TTC549 (cell line): ENCODE results near the gene CTBP2.
"Not testable (repeated sequence)": the region's sequence is repeated elsewhere in the genome, so short reads cannot be mapped to it uniquely, and the experiment has no call there.

Experiments
- FAIRE-seq: peaks from 2 replicates; lab custom pipeline; 2012; peaks lifted over from hg19 to GRCh38; lab: Jason Lieb, UNC

Gene CTBP2

GRCh38 chr10:125158601-125159485 lies 1.5 kb downstream of the CTBP2 start:
- no peak for FAIRE-seq

DNA sequence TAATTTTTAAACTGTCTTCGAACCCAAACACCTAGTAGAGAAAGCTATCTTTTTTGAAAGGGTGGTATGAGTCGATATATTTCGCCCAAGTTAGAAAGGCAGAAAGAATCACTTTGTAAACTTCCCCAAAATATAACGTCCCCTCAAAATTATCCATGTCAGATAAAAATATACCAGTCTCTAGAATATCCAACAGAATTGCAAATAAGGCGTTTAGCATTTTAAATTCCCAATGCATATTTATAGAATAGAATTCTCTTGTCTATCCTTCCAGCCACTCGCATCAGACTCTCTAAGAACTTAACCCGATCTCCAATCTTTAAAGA lies 2.1 kb downstream of the CTBP2 start:
- FAIRE-seq: no peak

DNA sequence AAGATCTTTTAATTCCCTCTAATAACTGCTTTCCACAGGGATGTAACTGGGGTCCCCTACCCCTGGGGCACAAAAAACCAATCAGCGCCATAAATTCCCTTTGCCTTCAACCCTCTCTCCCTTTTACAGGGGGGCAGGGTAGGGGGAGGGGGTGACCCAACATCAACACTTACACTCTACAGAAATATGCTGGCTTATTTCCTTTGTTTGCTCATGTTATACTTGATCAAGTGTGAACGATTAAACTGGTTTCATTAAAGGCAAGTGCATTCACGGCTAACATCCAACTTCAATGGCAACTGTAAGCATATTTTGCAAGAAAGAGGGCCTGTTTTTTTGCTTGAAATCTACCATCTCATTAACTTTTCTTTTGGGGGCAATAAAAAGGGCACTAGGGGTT lies 2.9 kb downstream of the CTBP2 start:
- FAIRE-seq: no peak

- FAIRE-seq: no peak
These were observed 3.5 kb downstream of the CTBP2 start for GRCh38 chr10:125156739-125157480.

DNA sequence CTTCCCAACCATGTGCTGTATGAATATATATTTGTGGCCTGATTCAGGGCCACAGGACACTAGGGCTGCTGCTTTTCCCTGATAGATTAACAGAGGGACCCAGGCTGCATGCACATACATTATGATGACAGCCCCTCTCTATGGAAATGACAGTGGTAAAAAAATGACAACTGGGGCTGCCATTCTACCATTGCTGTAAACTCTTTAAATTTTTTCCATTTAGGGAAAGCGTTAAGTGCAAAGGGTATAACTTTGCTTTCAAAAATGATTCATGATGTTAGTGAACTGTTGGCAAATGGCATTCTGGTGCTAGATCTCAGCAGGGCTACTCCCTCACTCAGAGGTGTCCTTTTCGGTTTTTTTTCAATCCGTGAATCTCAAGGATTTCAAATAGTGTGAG lies 4.2 kb downstream of the CTBP2 start:
- FAIRE-seq: no peak

GRCh38 chr10:125155101-125155500 lies 5.3 kb downstream of the CTBP2 start:
- FAIRE-seq: no peak

- FAIRE-seq: no peak
These were observed 5.8 kb downstream of the CTBP2 start for GRCh38 chr10:125154529-125154928.

- no peak for FAIRE-seq
These were observed 6.5 kb downstream of the CTBP2 start for GRCh38 chr10:125153703-125154490.

- FAIRE-seq: no peak
These were observed 7.7 kb downstream of the CTBP2 start for GRCh38 chr10:125152450-125153368.

DNA sequence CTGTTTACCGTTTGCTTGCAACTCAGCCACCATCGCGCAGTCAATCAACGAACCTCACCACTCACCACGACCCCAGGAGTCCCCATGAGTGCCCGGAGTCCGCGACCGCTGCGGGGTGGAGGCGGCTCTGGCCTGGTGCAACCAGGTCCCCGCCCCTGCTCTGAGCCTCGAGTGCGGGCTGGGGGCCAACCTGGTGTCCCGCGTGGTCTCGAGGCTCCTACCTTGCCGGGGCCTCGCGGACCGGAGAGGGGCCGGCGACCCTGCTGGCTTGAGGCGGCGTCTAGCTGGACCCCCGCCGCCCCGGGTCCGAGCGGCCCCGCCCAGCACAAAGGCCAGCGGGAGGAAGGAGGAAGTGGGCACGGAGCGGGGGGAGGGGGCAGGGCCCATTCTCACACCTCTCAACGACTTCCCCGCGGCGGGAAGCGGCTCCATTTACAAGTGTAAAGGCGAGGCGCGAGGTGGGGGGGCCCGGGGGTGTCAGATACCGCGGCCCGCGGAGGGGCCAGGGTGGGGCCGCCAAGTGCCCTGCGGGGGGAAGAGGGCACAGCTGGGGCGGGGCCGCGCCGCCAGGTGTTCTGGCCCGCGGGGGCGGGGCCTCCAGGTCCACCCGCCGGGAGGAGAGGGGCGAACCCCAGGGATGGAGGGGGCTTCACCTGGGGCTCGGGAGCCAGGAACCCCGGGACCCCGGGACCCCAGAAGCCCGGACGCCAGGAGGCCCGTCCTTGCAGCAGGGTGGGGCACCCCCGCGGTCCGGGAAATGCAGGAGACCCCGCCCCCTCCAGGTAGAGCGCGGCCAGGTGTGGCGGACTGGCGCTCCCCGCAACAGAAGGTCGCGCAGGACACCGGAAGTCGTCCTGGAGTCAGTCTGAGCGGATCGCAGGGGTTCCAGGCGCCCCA lies 8.6 kb downstream of the CTBP2 start:
- FAIRE-seq: no peak

- no peak for FAIRE-seq
These were observed 9.2 kb downstream of the CTBP2 start for GRCh38 chr10:125151170-125151552.

- not testable (repeated sequence) for FAIRE-seq
These were observed 9.8 kb downstream of the CTBP2 start for GRCh38 chr10:125150376-125151083.

- no peak for FAIRE-seq
These were observed 10.7 kb downstream of the CTBP2 start for GRCh38 chr10:125149680-125150047.

- no peak for FAIRE-seq
These were observed 11.2 kb downstream of the CTBP2 start for GRCh38 chr10:125149036-125149679.

DNA sequence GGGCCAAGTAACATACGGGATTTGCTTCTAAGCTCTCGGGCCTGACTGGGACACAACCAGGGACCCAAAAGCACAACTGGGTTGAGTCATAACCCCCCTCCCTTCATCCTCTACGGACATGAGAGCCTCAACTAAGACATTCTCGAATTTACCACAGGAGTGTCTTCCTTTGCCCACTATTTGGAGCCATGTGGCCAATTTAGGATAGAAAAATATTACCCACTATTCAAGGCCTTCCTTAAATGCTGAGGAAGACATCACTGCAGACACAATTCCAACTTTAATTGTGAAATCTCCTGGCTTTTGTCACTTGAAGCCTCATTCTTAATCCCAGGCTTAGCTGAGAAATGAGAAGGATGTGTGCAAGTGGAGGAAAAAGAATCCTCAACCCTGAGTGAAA lies 11.8 kb downstream of the CTBP2 start:
- FAIRE-seq: no peak

DNA sequence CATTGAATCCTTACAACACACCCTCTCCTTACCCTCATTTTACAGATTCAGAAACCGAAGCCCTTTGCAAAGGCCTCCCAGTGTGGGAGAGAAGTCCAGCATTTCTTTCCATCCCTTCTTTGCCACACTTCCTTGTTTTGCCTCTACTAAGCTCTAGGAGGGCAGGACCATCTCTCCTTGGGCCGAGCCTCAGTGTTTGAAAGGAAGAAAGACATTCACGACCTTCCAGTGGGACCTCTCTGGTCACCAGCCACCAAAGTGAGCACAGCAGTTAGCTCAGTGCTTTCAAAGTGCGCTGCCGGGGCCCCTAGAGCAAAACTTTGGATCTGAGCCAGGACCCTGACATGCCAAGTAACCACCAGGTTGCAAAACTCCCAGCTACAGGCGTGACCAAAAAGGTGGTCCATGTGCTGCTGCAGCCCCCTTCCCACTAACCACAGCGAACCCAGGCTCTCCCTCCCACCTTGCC lies 12.4 kb downstream of the CTBP2 start:
- no peak for FAIRE-seq

DNA sequence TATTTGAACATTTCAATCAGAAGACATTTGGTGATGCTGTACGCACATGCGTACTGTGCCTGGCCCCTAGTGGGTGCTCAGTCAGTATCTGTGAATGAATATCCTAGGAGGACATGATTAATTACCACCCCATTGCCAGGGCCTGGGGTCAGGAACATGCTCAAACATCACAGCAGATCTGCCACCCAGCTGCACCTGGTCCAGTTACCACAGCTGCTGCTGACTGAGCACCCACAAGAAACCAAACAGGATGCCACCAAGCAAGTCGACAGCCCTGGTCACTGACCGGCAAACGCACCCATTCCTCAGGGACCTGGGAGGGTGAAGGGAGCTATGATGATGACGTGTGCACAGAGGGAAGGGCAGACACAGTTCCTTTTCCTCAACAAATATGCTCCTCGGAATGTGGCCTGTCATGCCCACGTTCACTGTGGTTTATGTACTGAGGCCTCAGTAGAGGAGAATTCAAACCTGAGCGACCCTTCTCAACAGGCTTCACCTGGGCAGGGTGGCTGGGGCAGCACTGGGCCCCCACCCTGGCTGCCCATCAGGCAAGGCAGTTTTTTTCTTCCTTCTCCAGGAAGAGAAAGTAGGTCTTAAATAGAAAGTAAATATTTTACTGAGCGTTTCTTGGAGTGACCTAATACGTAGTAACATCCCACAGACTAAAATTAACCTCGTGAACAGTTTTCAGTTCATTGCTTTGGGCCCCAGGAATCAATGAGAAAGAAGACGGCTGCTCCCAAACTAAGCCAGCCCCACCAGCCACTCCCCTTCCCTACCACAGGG lies 13.4 kb downstream of the CTBP2 start:
- FAIRE-seq: no peak

- FAIRE-seq: no peak
These were observed 14.7 kb downstream of the CTBP2 start for GRCh38 chr10:125145636-125146035.
